ENCODE data around the gene NEURL1. TPM values are rescaled to one million over a fixed set of nuclear protein-coding genes. Genes with fewer than 3 reads are reported as not detected.
"Not testable (repeated sequence)": the region's sequence is repeated elsewhere in the genome, so short reads cannot be mapped to it uniquely, and the experiment has no call there.

The NEURL1 gene
- polyA plus RNA-seq, 3 donors = 3.0 to 17.2 (median 3.3) TPM

DNA sequence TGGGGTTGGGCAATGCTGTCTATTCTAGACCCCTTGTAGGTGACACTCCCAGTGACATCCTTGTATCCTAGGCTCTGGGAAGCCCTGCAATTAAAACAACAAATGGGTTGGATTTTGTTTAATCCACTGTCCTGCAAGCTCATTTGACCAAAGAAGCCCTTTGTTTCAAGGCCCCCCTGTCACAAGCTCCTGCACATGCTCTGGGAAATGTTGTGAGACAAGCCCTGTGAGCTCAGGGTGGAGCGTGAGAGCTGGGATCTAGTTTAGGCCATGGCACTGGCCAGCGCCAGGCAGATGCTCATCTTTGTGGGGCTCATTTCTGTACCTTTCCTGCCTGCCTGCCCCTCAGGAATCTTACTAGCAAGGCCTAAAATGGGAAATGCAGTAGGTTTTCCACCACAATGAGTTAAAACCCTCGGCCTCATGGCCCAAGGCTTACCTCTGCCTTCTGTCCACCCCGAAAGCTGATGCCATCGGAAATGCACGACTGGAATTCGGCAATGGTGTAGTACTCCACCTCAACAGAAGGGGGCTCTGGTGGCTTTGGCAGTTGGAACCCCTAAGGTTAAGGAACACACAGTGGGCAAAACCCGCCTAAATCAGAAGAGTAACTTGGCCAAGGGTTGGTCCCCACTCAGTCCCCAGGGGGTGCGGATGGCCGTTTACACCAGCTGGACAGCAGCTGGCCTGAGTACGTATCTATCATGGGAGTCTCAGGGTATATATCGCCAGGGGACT is 112.0 kb downstream of the NEURL1 start:
- Histone ChIP-seq H3K9ac (ENCODE audit: insufficient read depth, low read length, poor library complexity, severe bottlenecking) (no peak overlapping the region), H3K9me3 (replicated peaks in 1 of 2; ENCODE audit: control insufficient read depth in 1 of 2, insufficient read depth in 1 of 2, low read length in 2 of 2) (no peaks in the 10 kb centered on the region), H3K27me3 (ENCODE audit: control insufficient read depth in 2 of 2, insufficient read depth in 2 of 2, low read length in 2 of 2) (no peaks in the 10 kb centered on the region), H3K4me2 (replicated peaks; ENCODE audit: extremely low read depth, low read length, poor library complexity, severe bottlenecking) (no peak overlapping the region), H3K4me3 (replicated peaks in 1 of 3; ENCODE audit: low read depth in 2 of 3, low read length in 3 of 3) (no peak overlapping the region), H2AFZ (ENCODE audit: insufficient read depth, low read depth, low read length, poor library complexity, severe bottlenecking) (no peak overlapping the region), H3K79me2 (ENCODE audit: insufficient read depth, low read length) (no peaks in the 10 kb centered on the region), H3K4me1 (ENCODE audit: control insufficient read depth in 1 of 2, insufficient read depth in 2 of 2, low read length in 2 of 2) (no peaks in the 10 kb centered on the region), H3K27ac (ENCODE audit: low read depth in 1 of 2, low read length in 2 of 2) (no peak overlapping the region), H3K36me3 (replicated peaks in 1 of 2; ENCODE audit: control insufficient read depth in 1 of 2, insufficient read depth in 2 of 2, low read length in 2 of 2) (no peaks in the 10 kb centered on the region), H4K20me1 (ENCODE audit: insufficient read depth, low read length) (no peaks in the 10 kb centered on the region)
- H3K27ac Mint-ChIP-seq = no peak overlapping the region
- peak; percentile 22 to 44 (median 38) for DNase-seq
- peaks cover 0 to 5% (median 2%) of the 10 kb centered on the region in 7 donors for H3K9me3 Mint-ChIP-seq
- H3K27me3 Mint-ChIP-seq (ENCODE audit: low read depth in 3 of 3) = no peaks in the 10 kb centered on the region
- TF ChIP-seq, protein P1, sequence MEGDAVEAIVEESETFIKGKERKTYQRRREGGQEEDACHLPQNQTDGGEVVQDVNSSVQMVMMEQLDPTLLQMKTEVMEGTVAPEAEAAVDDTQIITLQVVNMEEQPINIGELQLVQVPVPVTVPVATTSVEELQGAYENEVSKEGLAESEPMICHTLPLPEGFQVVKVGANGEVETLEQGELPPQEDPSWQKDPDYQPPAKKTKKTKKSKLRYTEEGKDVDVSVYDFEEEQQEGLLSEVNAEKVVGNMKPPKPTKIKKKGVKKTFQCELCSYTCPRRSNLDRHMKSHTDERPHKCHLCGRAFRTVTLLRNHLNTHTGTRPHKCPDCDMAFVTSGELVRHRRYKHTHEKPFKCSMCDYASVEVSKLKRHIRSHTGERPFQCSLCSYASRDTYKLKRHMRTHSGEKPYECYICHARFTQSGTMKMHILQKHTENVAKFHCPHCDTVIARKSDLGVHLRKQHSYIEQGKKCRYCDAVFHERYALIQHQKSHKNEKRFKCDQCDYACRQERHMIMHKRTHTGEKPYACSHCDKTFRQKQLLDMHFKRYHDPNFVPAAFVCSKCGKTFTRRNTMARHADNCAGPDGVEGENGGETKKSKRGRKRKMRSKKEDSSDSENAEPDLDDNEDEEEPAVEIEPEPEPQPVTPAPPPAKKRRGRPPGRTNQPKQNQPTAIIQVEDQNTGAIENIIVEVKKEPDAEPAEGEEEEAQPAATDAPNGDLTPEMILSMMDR (IDR thresholded peaks at IDR 0.05) = peak; percentile 79
- no peak overlapping the region for H3K4me3 Mint-ChIP-seq
- H3K36me3 Mint-ChIP-seq = peaks cover 2 to 4% of the 10 kb centered on the region in 2 donors
- intact Hi-C loops (cut with micrococcal nuclease) = loop anchor here (1.0 to 2.0 kb wide), 2 partner anchors 81 kb away; no protein-coding TSS in a partner anchor
- H3K4me1 Mint-ChIP-seq = no peaks in the 10 kb centered on the region
- 90% methylated on average over 9 of the region's 12 CpGs for WGBS (ENCODE audit: insufficient coverage)

- H3K36me3 Mint-ChIP-seq; H3K27ac Mint-ChIP-seq; H3K9me3 Mint-ChIP-seq; H3K79me2 ChIP-seq (ENCODE audit: insufficient read depth, low read length); H3K4me1 Mint-ChIP-seq; H3K27ac ChIP-seq (ENCODE audit: low read depth in 1 of 2, low read length in 2 of 2); H3K27me3 ChIP-seq (ENCODE audit: control insufficient read depth in 2 of 2, insufficient read depth in 2 of 2, low read length in 2 of 2); H4K20me1 ChIP-seq (ENCODE audit: insufficient read depth, low read length); H3K9me3 ChIP-seq (replicated peaks in 1 of 2; ENCODE audit: control insufficient read depth in 1 of 2, insufficient read depth in 1 of 2, low read length in 2 of 2); H3K27me3 Mint-ChIP-seq (ENCODE audit: low read depth in 3 of 3); H3K9ac ChIP-seq (ENCODE audit: insufficient read depth, low read length, poor library complexity, severe bottlenecking); H3K36me3 ChIP-seq (replicated peaks in 1 of 2; ENCODE audit: control insufficient read depth in 1 of 2, insufficient read depth in 2 of 2, low read length in 2 of 2); DNase-seq; H3K4me1 ChIP-seq (ENCODE audit: control insufficient read depth in 1 of 2, insufficient read depth in 2 of 2, low read length in 2 of 2); H3K4me3 Mint-ChIP-seq; H2AFZ ChIP-seq (ENCODE audit: insufficient read depth, low read depth, low read length, poor library complexity, severe bottlenecking); H3K4me3 ChIP-seq (replicated peaks in 1 of 3; ENCODE audit: low read depth in 2 of 3, low read length in 3 of 3); H3K4me2 ChIP-seq (replicated peaks; ENCODE audit: extremely low read depth, low read length, poor library complexity, severe bottlenecking); intact Hi-C loops (cut with micrococcal nuclease): not testable (repeated sequence)
- WGBS (ENCODE audit: insufficient coverage) = no CpG with 5 or more reads among the region's 1 CpG
Measured at GRCh38 chr10:103606097-103606438, 112.6 kb downstream of the NEURL1 start.

DNA sequence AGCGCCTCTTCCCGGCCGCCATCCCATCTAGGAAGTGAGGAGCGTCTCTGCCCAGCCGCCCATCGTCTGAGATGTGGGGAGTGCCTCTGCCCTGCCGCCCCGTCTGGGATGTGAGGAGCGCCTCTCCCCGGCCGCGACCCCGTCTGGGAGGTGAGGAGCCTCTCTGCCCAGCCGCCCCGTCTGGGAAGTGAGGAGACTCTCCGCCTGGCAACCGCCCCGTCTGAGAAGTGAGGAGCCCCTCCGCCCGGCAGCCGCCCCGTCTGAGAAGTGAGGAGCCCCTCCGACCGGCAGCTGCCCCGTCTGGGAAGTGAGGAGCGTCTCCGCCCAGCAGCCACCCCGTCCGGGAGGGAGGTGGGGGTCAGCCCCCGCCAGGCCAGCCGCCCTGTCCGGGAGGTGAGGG is 113.5 kb downstream of the NEURL1 start:
- H2AFZ ChIP-seq (ENCODE audit: insufficient read depth, low read depth, low read length, poor library complexity, severe bottlenecking); H3K79me2 ChIP-seq (ENCODE audit: insufficient read depth, low read length); H3K4me1 ChIP-seq (ENCODE audit: control insufficient read depth in 1 of 2, insufficient read depth in 2 of 2, low read length in 2 of 2); H3K27me3 Mint-ChIP-seq (ENCODE audit: low read depth in 3 of 3); H3K9ac ChIP-seq (ENCODE audit: insufficient read depth, low read length, poor library complexity, severe bottlenecking); DNase-seq; H3K4me2 ChIP-seq (replicated peaks; ENCODE audit: extremely low read depth, low read length, poor library complexity, severe bottlenecking); H3K27ac Mint-ChIP-seq; H3K4me1 Mint-ChIP-seq; H3K36me3 ChIP-seq (replicated peaks in 1 of 2; ENCODE audit: control insufficient read depth in 1 of 2, insufficient read depth in 2 of 2, low read length in 2 of 2); H3K4me3 Mint-ChIP-seq; H3K9me3 ChIP-seq (replicated peaks in 1 of 2; ENCODE audit: control insufficient read depth in 1 of 2, insufficient read depth in 1 of 2, low read length in 2 of 2); intact Hi-C loops (cut with micrococcal nuclease); H3K4me3 ChIP-seq (replicated peaks in 1 of 3; ENCODE audit: low read depth in 2 of 3, low read length in 3 of 3); H3K27me3 ChIP-seq (ENCODE audit: control insufficient read depth in 2 of 2, insufficient read depth in 2 of 2, low read length in 2 of 2); H3K27ac ChIP-seq (ENCODE audit: low read depth in 1 of 2, low read length in 2 of 2); H4K20me1 ChIP-seq (ENCODE audit: insufficient read depth, low read length); H3K9me3 Mint-ChIP-seq; H3K36me3 Mint-ChIP-seq: not testable (repeated sequence)
- WGBS (ENCODE audit: insufficient coverage) = 98% methylated on average over 16 of the region's 32 CpGs

DNA sequence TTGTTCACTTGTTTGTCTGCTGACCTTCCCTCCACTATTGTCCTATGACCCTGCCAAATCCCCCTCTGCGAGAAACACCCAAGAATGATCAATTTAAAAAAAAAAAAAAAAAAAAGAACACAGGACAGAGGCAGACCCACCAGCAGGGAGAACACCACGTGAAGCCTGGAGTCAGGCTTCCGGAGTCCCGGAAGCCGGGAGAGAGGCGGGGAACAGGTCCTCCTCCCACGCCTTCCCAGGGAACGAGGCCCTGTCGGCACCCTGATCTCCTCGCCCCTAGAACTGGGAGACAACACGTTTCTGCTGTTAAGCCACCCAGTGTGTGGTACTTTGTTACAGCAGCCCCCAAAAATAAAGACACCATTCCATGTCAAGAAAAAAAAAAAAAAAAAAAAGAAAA is 114.6 kb downstream of the NEURL1 start:
- H3K9ac ChIP-seq (ENCODE audit: insufficient read depth, low read length, poor library complexity, severe bottlenecking); H3K4me3 Mint-ChIP-seq; H3K36me3 Mint-ChIP-seq; H3K27ac Mint-ChIP-seq; H3K36me3 ChIP-seq (replicated peaks in 1 of 2; ENCODE audit: control insufficient read depth in 1 of 2, insufficient read depth in 2 of 2, low read length in 2 of 2); H3K9me3 Mint-ChIP-seq; H3K79me2 ChIP-seq (ENCODE audit: insufficient read depth, low read length); H2AFZ ChIP-seq (ENCODE audit: insufficient read depth, low read depth, low read length, poor library complexity, severe bottlenecking); H3K27ac ChIP-seq (ENCODE audit: low read depth in 1 of 2, low read length in 2 of 2); H3K4me1 ChIP-seq (ENCODE audit: control insufficient read depth in 1 of 2, insufficient read depth in 2 of 2, low read length in 2 of 2); H3K9me3 ChIP-seq (replicated peaks in 1 of 2; ENCODE audit: control insufficient read depth in 1 of 2, insufficient read depth in 1 of 2, low read length in 2 of 2); H3K27me3 Mint-ChIP-seq (ENCODE audit: low read depth in 3 of 3); H4K20me1 ChIP-seq (ENCODE audit: insufficient read depth, low read length); intact Hi-C loops (cut with micrococcal nuclease); H3K27me3 ChIP-seq (ENCODE audit: control insufficient read depth in 2 of 2, insufficient read depth in 2 of 2, low read length in 2 of 2); H3K4me1 Mint-ChIP-seq; H3K4me2 ChIP-seq (replicated peaks; ENCODE audit: extremely low read depth, low read length, poor library complexity, severe bottlenecking); H3K4me3 ChIP-seq (replicated peaks in 1 of 3; ENCODE audit: low read depth in 2 of 3, low read length in 3 of 3); DNase-seq: not testable (repeated sequence)
- 96% methylated on average over 4 of the region's 11 CpGs for WGBS (ENCODE audit: insufficient coverage)
